HG02852 (cell line): ENCODE measurements around the gene CEMIP2.

Source experiments
- ATAC-seq: cut with Tn5 transposase; IDR thresholded peaks from one replicate; pipeline ENCODE4 v1.9.1; 2021; ENCODE audit warnings: mild to moderate bottlenecking, moderate library complexity; ENCODE audit not compliant: unreplicated experiment

The CEMIP2 gene

DNA sequence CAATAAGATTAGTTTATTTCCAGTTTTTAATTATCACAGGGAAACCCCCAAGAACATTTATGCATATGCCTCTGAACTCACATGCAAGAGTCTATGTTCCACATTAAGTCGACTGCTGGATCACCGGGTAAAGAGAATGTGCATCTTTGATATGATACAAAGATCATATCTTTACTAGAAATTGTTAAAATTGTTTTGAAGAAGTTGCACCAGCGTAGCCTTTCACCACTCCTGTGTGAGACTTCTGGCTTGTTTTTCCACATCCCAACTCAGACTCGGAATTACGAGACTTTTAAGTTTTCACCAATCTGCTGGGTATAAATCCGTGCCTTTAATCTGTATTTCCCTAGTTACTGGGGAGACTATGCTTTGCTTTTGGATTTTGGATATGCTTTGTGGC, 113.2 kb downstream of the CEMIP2 start:
- ATAC-seq, result no peak

DNA sequence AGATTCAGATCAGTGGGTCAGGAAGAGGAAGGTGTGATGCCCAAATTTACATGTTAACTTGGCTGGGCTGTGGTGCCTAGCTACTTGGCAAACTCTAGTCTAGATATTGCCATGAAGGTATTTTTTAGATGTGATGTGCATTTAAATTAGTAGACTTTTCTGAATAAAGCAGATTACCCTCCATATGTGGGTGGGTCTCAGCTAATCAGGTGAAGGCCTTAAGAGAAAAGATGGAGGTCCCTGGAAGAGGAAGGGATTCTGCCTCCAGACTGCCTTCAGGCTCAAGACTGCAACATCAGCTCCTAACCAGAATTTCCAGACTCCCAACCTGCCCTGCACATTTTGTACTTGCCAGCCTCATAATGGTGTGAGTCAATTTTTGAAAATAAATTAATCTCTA, 115.8 kb downstream of the CEMIP2 start:
- ATAC-seq, result no peak

DNA sequence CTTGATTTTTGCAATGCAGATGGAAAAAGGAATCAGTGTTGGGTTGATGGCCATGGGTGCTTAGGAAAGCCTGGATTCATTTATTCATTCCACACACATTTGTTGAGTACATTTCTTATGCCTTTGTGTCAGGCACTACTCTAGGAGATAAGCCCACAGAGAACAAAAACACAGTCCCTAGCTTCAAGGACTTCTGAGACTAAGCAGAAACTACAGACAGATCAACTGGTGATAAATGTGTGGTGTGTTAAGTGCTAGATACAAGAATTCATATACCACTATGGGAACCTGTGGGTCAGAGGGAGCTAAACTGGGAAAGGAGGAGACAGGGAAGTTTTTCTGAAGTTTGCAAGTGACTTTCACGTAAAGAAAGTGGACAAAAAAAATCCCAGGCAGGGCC, 119.9 kb downstream of the CEMIP2 start:
- no peak for ATAC-seq

DNA sequence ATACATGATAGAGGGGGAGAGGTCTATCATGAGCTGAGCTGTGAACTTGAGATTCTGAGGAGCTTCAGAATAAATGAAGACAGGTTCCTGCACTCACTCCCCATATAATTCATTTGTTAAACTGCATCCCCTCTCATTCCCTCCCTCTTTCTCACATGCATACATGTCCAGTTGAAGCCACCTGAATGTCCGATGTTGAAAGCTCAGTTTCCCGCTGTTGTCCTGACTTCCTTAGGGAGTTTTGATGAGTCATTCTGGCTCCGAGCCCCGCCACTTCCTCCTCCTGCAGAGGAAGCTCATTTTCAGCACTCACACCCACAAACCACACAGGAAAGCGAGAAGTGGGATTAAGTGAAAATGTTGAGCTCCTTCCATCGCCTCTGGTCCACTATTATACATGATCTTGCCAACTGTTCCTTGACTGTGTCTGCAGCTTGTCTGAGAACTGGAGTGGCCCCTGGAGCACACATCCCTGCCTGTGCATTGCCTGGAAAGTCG, 121.2 kb downstream of the CEMIP2 start:
- no peak for ATAC-seq

DNA sequence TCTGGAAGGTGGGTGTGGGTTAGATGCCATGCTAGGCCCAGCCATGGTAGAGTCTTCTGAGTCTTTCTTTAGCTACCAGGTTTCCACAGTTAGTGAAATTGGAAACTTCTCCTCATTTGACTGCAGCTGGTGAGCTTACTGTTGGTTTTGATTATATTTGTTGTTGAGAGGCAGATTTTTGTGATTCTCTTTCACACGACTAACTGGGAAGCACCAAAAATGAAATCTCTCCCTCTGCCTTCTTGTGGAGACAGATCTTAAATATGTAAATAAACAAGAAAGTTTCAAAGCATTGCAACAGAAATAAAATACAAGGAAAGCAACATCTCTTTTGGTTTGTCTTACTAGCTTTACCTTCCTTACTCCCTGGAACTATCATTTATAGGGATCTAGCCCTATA, 122.2 kb downstream of the CEMIP2 start:
- no peak for ATAC-seq

DNA sequence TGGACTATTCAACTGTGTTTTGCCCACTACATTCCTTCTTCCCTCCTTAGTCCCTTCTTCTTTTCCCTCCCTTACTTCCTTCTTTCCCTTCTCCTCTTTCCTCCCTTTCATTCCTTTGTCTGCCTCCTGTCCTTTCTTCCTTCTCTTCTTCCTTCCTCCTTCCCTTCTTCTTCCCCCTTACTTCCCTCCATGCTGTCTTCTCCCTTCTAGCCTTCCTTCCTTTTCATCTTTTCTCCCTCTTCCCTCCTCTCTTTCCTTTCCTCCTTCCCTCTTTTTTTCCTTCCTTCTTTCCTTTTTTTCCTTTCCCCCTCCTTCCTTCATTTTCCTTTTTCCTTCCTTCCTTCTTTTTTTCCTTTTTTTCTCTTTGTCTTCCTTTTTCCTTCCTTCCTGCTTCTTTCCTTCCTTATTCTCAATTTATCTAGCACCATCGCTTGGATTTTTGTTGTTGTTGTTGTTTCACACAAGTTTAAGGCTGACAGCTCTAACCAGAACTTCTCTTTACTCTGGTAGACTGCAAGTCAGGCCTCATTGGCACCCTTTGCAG, 123.4 kb downstream of the CEMIP2 start:
- no peak for ATAC-seq

DNA sequence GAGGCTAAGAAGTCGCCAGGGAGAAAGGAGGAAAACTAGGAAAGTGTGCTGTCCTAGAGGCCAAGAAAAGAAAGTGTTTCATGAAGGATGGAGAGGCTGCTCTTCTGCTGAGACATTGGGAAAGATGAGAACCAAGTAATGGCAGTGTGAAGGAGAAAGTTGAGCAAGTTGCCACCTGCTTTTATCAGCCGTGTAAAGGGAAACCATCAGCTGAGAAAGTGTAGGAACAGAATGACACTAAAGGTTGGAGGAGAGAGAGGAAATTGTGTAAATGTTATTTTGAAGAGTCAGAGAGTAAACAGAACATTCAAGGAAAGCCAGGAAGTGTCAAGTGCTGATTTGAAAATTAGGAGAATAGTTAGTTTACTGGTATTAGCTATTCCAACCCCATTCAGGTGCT, 125.0 kb downstream of the CEMIP2 start:
- ATAC-seq, result no peak

DNA sequence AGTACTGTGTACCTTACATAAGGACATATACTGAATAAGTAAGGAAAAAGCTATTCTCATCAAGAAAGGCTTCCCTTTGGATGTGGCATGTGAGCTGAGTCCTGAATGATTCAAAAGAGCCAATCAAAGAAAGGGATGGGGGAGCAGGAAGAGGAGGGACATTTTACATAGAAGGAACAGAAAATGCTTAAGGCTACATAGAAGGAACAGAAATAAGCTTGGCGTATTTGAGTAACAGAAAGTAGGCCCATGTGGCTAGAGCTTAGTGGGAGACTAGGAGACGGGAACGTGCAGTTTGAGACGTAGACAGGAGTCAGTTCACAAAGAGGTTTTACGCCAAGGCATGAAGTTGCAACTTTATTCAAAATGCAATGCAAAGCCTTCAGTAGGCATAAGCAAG, 126.3 kb downstream of the CEMIP2 start:
- ATAC-seq, result no peak

DNA sequence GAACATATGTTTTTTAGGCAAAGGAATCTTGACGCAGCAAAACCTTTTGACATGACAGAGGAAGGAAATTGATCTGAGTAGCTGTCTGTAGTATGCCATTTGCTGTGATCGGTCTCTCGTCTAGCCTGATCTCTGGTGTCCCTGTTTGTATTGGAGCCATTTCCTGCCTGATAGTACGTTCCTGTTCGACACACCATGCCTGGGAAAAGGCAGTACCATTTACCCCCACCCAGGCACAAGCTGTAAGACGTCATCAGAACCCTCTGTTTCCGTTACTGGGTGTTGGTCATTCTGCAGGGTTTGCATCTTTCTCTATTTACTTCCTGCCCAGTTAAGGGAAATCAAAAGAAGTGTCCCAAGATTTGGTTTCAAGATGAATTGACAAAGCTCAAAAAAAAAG, 129.7 kb downstream of the CEMIP2 start:
- ATAC-seq, result no peak

DNA sequence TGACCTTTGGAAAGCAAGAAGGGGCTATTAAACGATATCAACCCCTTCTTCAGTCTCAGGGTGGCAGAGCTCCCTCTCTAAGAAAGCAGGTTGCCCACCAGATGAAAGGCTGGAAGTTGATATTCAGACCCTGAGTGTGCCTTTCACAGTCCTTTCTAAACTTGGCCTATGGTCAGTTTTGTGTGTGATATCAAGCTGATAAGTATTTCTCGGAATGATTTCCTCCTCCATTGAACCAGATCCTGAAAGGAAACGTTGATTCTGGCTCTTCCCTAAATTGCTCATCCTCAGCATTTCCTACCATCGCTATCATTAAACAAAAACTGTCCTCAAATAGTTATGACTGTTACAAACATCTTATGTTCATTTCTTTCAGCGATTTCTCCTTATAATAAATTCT, 130.4 kb downstream of the CEMIP2 start:
- ATAC-seq, result no peak

DNA sequence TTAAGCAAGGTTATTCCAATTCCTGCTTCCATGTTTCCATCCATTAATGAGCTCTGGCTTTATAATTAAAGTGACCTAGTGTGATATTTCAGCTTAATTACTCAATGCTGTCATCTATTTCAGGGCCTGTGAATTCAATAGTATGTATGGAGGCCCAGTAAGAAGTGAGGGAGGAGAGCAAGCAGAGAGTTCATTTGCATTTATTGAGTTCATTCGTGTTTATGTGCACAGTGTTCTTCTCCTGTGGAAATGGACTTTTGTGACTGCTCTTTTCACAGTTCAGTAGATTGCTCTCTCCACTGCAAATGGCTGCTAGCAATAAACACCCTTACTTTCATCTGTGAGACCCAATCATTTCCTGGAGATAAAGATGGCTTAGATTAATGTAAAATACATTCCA, 130.9 kb downstream of the CEMIP2 start:
- no peak for ATAC-seq

DNA sequence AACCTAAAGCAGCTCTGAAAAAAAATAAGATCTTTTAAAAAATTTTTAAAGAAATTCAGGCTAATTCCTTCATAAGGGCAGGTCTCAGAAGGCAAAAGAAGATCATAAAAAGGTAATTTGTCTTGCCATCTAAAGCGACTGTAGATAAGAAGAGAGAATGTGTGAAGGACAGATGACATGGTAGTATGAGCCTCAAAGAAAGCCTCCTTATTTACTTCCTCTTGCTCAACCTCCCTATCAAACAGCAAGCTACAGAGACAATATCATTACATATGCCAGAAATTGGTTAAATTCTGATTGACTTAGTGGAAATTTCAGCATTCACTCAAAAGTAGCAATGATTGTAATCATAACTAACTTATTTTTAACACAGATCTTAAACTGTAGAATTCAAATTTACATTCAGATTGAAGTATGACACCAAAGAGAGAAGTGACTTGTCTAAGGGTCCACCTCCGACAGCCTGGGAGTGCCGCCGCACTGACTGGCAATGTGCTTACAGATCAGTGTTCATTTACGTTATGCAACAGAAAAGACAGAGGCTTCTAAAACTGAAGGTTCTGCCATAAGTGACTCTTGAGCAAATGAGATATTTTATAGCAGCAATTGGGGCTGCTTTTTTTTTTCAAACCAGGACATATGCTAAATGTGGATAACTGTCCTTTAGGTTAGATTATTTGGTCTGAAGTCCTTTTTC, 132.0 kb downstream of the CEMIP2 start:
- no peak for ATAC-seq

DNA sequence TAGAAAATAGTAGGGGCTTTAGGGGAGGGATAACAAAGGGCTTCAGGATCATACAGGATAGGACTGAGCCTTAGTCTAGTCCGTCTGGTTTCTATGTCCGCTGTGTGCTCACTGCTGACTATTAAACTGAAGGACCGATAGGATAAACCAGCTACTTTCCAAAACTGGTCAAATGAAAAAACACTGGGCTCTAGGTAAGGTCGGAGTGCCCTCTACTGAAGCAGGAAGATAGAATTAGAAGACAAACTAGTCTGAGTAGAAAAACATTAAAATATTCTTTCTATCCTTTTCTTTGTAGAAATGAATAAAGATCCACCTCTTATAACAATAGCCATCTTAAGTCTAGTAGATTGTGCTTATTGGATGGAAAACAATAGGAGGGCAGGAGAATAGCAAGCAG, 133.6 kb downstream of the CEMIP2 start:
- no peak for ATAC-seq
